ENCODE measurements around the gene NFATC4.

NFATC4 gene

DNA sequence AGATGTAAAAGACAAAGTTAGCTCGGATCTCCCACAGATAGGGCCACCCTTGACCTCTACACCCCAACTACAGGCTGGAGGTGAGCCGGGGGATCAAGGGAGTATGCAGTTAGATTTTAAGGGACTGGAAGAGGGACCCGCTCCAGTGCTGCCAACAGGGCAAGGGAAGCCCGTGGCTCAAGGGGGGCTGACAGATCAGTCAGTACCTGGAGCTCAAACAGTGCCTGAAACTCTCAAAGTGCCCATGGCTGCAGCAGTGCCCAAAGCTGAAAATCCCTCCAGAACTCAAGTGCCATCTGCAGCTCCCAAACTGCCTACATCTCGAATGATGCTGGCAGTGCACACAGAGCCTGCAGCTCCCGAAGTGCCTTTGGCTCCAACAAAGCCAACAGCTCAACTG lies 41.2 kb downstream of the NFATC4 start:
- no peak for DNase-seq (ENCODE audit: low read depth)

GRCh38 chr14:24409956-24410355 lies 42.0 kb downstream of the NFATC4 start:
- DNase-seq (ENCODE audit: low read depth): no peak

DNA sequence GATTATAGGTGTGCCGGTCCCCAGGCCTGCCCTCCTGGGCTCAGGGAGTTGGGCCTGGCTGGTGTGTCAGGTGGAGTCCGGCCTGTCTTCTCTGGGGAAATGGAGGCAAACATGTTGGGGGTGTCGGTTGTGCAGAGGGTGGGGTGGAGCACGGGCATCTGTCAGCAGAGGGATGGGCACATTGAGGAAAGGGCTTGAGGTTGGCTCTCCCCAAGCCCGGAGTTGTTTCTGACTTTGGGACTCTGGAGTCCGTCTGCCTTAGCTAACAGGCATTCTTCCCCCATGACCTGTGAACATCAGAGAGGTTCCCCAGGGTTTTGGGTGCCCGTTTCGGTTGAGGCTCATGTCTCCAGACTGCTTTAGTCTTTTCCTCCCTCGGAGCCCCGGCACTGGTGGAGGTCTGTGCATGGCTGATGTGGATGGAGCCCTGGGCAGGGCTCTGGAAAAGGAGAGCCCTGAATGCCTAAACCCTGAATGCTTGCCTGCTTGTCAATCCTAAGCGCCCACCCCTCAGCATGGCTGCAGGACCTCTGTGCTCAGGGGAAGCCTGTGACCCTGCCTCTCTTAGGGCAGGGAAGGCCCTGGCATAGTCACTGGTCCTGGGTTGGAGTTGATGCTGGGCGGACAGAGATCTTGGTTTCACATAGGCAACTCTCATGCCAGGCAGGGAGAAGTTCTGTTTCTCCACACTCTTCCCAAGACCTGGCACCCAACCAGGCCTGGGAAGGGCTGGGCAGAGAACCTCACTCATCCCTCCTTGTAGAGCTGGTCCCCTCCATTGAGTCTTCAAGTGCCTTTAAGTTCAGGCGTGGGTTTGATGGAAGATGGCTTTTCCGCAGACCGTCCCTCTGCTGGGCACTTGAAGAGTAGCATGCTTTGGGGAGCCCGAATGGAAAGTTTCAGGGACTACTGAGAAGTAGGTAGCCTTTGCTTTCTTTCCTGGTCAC lies 43.7 kb downstream of the NFATC4 start:
- DNase-seq (ENCODE audit: low read depth): peak; percentile 60

DNA sequence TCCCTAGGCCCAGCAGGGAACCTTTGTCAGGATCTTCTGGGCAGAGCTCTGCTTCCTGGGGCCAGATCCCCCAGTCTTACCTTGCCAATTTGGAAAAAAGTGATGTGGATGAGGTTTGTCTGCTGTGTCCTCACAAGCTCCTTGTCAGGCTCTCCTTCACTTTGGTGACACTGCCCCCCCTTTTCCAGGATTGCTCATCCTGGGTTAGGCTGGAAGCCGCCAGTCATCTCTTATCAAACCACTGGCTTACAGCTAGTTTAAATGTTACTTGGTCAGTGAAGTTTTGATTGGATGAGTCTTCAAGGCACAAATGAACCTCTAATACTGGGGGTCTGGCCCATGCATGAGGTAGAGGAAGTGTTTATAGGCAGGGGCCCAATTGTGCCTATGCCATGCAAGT lies 46.1 kb downstream of the NFATC4 start:
- no peak for DNase-seq (ENCODE audit: low read depth)

DNA sequence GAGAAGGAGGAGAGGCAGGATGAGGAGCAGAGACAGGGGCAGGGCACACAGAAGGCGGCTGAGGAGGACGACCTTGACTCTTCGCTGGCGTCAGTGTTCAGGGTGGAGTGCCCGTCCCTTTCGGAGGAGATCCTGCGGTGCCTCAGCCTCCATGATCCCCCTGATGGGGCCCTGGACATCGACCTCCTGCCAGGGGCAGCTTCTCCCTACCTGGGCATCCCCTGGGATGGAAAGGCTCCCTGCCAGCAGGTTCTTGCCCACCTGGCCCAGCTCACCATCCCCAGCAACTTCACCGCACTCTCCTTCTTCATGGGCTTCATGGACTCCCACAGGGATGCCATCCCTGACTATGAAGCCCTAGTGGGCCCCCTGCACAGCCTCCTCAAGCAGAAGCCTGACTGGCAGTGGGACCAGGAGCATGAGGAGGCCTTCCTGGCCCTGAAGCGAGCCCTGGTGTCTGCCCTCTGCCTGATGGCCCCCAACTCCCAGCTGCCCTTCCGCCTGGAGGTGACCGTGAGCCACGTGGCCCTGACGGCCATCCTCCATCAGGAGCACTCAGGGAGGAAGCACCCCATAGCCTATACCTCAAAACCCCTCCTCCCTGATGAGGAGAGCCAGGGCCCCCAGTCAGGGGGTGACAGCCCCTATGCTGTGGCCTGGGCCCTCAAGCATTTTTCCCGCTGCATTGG lies 46.9 kb downstream of the NFATC4 start:
- DNase-seq (ENCODE audit: low read depth): no peak

DNA sequence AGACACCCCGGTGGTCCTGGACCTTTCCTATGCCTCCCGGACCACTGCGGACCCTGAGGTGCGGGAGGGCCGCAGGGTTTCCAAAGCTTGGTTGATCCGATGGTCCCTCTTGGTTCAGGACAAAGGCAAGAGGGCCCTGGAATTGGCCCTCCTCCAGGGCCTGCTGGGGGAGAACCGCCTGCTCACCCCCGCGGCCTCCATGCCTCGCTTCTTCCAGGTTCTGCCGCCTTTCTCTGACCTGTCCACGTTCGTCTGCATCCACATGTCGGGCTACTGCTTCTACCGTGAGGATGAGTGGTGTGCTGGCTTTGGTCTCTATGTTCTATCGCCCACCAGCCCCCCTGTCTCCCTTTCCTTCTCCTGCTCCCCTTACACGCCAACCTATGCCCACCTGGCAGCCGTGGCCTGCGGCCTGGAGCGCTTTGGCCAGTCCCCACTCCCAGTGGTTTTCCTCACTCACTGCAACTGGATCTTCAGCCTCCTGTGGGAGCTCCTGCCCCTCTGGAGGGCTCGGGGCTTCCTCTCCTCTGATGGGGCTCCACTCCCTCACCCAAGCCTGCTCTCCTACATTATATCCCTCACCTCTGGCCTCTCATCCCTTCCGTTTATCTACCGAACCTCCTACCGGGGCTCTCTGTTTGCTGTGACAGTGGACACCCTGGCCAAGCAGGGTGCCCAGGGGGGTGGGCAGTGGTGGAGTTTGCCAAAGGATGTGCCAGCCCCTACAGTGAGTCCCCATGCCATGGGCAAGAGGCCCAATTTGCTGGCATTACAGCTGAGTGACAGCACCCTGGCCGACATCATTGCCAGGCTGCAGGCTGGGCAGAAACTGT lies 47.7 kb downstream of the NFATC4 start:
- DNase-seq (ENCODE audit: low read depth): no peak

DNA sequence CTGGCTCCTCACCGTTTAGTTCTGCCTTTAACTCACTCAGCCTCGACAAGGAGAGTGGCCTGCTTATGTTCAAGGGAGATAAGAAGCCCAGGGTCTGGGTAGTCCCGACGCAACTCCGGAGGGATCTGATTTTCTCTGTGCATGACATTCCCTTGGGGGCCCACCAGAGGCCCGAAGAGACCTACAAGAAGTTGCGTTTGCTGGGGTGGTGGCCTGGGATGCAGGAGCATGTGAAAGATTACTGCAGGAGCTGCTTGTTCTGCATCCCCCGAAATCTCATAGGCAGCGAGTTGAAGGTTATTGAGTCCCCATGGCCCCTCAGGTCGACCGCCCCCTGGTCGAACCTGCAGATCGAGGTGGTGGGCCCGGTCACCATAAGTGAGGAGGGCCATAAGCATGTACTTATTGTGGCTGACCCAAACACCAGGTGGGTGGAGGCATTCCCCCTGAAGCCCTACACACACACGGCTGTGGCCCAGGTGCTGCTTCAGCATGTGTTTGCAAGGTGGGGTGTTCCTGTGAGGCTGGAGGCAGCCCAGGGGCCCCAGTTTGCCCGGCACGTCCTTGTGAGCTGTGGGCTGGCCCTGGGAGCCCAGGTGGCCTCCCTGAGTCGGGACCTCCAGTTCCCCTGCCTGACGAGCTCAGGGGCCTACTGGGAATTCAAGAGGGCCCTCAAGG lies 48.4 kb downstream of the NFATC4 start:
- DNase-seq (ENCODE audit: low read depth): no peak

DNA sequence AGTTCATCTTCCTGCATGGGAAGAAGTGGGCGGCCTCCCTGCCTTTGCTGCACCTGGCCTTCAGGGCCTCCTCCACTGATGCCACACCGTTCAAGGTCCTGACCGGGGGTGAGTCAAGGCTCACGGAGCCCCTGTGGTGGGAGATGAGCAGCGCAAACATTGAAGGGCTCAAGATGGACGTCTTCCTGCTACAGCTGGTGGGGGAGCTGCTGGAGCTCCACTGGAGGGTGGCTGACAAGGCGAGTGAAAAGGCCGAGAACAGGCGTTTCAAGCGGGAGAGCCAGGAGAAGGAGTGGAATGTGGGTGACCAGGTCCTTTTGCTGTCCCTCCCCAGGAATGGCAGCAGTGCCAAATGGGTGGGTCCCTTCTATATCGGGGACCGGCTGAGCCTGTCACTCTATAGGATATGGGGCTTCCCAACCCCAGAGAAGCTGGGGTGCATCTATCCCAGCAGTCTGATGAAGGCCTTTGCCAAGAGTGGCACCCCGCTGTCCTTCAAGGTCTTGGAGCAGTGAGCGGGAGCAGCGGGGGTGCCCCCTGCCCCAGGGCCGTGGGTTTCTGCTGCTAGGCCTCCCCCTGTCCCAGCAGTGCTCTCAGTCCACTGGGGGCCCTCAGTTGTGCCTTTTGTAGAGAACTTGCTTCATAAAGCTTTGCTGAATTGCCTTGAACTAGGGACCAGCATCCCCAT lies 49.1 kb downstream of the NFATC4 start:
- DNase-seq (ENCODE audit: low read depth): no peak

DNA sequence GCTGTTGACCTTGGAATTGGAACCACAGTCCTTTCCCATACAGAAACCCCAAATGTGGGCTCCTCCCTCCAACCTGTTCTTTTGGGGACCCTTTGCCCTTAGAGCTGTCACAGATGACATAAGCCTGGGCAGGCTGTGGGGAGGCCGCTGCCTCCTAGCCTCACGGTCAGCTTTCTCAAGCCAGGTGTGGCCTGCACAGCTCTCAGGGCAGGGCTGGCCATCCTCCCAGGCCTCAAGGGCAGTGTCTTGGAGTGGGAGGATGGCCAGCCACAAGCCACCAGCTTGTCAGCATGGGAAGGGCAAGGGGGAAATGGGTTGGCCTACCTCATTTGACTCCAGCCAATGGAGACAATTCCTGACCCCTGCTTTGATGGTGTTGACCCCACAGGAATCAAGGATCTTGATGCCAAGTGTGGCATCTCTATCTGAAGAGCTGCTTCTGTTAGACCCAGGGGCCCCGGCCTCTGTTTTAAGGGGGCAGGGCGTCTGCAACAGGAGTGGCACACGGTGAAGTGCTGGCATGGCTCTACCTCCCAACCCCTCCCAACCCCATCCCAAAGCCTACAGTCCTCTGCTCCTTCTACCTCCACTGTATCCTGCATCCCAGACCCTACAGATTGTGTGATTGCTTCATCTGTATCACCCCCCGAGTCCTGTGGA lies 50.0 kb downstream of the NFATC4 start:
- no peak for DNase-seq (ENCODE audit: low read depth)

DNA sequence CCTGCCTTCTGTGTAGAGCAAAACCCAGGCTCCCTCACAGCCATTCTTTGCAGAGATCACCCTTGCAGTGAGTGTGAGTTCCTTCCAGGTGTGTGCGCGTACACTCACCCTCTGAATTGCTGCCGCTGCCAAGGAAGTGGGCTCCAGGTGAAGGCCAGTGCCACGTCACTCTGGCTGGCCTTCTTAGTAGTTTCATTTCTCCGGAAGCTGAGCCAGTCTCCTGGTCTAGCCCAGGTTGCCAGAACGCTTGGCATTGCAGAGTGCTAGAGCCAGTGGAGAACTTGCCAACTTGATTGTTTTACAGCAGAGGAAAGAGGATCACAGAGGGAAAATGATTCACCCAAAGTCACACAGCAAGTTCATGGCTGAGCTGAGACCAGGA lies 50.5 kb downstream of the NFATC4 start:
- DNase-seq (ENCODE audit: low read depth): no peak

DNA sequence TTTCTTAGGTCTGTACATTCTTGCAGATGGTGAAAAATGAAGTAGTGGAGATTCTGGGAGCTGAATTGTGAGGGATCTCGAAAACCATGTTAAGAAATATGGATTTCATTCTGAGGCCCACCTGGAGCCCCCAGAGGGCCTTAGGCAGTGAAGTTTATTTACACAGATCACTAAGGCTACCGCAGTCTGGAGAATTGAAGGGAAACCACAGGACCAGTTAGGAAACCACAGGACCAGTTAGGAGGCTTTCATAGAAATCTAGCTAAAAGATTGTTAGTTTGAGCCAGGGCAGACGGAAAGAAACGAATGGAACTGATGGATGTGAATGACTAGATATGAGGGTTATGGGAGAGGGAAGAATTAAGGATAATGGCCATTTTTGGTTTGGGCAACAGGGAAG lies 54.3 kb downstream of the NFATC4 start:
- DNase-seq (ENCODE audit: low read depth): no peak

DNA sequence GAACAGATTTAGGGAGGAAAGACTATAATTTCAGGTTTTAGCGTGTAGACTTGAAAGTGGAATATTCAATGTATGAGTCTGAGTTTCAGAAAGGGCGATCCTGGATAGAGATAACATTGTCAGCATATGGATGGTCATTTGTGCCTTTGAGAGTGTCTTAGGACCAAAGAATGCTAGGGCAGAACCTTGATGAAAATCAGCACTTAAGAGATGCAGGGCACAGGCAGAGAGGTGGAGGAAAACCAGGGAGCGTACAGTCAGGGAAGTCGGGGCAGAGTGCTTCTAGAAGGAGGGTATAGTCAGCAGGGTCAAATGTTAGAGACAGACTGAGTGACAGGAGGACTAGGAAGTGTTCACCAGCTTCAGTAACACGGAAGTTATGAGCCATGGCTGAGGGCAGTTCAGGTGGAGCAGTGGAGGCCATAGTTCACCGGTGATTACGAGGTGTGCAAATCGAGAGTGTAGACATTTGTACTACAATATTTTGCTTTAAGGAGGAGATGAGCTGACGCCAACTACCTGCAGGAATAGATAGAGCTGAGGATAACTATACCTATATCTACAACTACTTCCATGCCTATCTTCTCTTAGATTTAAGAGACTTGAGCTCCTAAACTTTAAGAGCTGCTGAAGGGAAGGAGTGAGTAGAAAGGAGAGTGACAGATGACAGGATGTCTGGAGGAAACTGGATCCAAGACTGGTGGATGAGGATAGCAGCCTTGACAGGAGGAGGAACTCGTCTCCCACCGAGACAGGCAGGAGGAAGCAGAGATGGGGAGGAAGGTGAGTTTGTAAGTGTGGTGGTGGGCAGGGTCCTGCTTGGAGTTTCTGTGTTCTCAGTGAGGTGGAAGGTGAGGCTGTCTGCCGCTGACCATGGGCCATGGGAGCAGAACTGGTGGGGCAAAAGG lies 55.0 kb downstream of the NFATC4 start:
- no peak for DNase-seq (ENCODE audit: low read depth)

- DNase-seq (ENCODE audit: low read depth): peak; percentile 94
Measured at GRCh38 chr14:24425704-24426103, 57.7 kb downstream of the NFATC4 start.

DNA sequence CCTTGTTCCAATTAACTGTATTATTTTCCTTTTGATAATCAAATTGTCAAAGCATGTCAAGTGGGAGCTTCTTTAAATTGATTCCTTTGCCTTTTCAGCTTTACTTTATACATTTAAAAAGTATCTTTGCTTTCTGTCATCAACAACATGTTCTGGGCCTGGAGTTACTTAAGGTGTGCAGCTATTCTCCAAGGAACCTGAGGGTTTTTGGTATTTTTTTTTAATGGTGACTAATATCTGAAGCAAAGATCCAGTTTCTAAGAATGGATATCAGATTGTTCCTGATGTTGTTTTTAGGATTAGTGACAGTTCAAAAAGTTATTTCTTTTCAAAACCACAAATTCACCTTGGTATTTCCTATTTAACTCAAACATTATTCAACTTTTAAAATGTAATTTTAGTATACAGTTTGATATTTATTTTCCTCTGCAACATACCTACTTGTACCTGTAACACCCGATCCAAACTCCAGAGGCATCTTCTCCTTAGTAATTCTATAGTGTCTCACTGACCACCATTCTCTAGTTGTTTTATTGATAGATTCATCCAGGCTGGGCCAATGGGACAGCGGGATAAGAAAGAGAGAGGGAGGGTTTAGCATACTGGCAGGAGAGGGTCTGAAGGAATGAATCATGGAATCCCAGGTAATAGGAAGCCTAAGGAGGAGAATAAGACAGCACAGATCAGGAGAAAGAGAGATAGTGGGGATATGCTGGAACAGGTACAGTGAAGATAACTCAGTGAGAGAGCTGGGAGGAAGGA lies 58.3 kb downstream of the NFATC4 start:
- DNase-seq (ENCODE audit: low read depth): no peak

GRCh38 chr14:24426912-24427536 lies 59.0 kb downstream of the NFATC4 start:
- no peak for DNase-seq (ENCODE audit: low read depth)

DNA sequence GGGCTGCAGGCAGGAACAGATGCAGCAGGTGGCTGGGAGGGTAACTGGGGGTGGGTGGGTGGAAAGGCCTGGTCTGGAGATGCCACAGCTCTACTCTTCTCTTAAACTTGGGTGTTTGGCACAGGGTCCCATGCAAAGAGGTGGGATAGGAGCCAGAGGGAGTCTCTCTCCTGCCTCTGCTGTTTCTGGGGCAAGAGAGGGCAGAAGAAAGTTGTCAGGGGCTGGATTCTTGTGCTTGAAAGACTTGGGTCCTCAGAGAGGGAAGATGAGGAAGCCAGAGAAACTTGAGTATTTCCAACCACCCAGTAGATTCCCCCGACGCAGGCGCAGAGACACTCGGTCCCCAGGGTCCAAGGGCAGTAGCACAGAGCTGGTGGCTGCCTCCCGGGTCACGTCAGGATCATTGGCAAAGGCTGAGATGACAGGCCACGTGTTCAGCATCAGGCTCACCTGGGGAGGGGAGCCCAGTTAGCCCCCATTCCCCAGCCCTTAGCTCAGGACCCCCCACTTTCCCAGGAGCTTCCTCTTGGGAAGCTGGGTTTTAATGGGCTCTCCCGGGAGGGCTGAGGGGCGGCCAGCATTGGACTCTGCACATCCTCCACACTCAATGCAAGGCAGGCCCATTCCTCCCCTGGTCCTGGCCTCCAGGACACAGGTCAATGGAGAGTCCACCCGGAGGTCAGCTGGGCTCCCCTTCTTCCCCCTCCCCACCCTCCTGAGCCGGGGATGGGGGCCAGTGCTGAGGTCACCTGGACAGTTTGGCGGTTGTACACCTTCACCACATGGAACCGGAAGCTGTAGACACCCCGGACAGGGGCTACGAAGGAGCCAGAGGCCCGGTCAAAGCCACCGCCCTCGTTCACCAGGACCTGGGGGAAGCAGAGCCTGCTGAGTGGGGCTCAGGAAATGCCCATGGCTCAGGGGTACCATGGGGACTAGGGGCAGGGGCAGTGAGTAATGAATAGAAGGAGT lies 59.8 kb downstream of the NFATC4 start:
- DNase-seq (ENCODE audit: low read depth): no peak
